Erythroblast (primary cell): ENCODE results near the gene PLCL1.

Experiments
- DNase-seq, 2 experiments: peaks; one replicate each; lab custom pipeline; 2025; lab: John Stamatoyannopoulos, UW
- GATA1 ChIP-seq: IDR thresholded peaks from 2 replicates; pipeline ENCODE4 v1.6.1; 2011; ENCODE audit warnings: low read depth, mild to moderate bottlenecking, control low read depth, low read length, moderate library complexity
- POLR2A ChIP-seq: IDR thresholded peaks from 2 replicates; pipeline ENCODE4 v1.6.1; 2011; ENCODE audit warnings: mild to moderate bottlenecking, low read length

The PLCL1 gene

DNA sequence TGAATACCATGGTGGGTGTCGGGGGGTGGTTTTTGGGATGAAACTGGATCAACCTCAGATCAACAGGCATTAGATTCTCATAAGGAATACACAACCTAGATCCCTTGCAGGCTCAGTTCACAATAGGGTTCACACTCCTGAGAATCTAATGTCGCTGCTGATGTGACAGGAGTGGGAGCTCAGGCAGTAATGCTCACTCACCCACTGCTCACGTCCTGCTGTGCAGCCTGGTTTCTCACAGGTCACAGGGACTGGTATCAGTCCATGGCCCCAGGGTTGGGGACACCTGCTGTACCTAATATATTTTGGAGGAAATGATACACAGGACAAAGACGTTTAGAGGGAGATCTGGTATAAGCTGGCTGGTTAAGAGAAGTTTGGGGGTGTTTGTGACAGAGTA is 338.8 kb downstream of the PLCL1 start:
- no peak for DNase-seq
- TF ChIP-seq GATA1 = no peak
- no peak for TF ChIP-seq POLR2A

DNA sequence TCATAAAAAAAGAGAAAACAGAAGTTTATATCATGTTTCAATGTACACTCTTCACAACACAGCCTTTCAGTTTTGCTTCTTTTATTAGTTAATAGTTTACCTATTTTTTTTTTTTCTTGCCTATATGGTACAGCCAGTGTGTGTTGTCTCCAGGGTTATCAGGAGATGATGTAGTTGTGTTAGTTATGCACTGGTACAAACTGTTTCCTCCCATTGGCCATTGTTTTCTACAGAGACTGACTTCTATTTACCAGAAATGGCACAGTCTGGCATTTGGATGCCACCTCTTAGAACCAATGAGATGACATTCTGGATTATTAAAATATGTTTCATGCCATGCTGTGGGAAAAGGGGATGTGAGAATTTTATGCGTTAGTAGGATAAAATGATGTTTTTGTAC is 339.4 kb downstream of the PLCL1 start:
- no peak for TF ChIP-seq GATA1
- no peak for TF ChIP-seq POLR2A
- no peak for DNase-seq

DNA sequence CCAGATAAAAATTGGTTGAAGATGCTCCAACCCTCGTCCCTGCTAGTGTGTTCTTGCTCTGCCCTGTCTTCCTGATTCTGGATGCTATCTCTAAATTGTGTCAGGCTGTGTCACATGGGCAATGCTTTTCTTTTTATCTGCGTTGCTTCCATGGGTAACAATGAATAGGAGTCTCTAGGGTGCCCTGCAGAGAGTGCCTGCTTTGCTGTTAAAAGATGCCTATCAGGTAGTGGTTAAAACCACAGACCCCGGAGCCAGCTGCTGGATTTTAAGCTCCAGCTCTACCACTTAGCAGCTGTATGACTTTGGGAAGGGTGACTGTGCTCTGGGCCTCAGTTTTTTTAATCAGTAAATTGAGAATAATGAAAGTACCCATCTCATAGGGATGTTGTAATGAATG is 340.3 kb downstream of the PLCL1 start:
- TF ChIP-seq GATA1 = no peak
- no peak for TF ChIP-seq POLR2A
- DNase-seq = peak in 1 of 2 experiments; percentile 4

DNA sequence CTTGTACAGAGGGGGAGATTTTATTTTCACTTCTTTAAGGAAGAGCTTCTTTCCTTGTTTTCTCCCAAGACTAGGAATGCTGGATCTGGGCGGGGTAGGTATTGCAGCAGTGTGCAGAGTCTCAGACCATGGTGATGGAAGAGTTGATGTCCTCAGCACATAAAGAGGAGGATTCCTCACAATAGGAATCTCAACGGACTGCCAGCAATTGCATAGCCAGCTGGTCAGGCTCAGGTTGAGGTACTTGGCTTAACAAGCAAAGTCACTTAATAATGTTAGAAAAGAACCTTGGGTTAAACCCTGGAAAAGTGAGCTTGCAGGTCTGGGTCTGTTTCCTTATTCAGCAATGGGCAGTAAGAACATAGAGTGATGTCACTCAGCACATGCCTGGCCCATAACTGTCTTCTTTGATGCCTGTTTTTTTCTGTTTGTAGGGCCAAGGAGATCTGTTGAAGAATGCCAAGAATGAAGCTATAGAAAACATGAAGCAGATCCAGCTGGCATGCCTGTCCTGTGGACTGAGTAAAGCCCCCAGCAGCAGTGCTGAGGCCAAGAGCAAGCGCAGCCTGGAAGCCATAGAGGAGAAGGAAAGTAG is 342.1 kb downstream of the PLCL1 start:
- TF ChIP-seq POLR2A (no peak), GATA1 (no peak)
- no peak for DNase-seq

DNA sequence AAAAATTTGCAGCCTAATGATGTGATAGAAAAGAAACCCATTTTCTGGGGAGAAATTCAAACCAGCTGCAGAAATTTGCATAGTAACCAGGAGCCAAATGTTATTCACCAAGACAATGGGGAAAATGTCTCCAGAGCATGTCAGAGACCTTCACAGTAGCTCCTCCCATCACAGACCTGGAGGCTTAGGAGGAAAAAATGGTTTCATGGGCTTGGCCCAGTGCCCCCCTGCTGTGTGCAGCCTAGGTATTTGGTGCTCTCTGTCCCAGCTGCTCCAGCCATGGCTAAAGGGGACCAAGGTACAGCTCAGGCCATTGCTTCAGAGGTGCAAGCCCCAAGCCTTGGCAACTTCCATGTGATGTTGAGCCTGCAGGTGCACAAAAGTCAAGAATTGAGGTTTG is 352.9 kb downstream of the PLCL1 start:
- no peak for DNase-seq
- TF ChIP-seq GATA1 (no peak), POLR2A (no peak)

DNA sequence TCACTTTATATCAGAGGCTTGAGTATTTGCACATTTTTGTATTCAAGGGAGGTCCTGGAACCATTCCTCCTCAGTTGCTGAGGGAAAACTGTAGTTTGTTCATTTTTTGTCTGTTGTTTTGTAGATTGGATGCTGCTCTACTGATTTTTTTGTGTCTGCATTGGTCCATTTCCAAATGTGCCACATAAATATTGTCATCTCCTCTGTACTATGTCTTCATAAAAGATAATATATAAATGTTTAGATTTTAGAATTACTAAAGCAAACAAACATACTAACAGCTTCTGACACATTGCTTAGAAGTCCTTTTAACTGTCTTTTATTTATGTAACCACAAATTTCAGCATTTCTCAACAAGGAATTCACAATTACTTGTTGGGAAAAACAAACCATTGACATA is 356.8 kb downstream of the PLCL1 start:
- TF ChIP-seq GATA1 (no peak), POLR2A (no peak)
- no peak for DNase-seq

DNA sequence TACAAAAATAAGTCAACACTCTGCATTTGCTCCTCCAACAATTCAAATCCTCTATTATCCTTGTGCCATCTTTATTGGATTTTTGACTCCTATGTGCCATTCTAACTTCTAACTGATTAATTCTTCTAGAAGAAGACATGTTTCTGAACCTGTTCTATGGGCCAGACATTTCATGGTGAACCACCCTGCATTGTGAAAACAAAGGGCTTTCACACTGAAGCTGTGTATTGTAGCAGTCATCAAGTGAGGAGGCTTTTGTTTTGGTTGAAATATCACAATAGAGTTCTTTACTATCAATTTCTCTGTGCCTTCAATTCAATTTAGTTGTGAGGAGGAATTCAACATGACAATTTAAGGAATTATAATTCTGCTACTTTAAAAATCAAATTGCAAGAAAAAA is 357.9 kb downstream of the PLCL1 start:
- no peak for TF ChIP-seq GATA1
- no peak for TF ChIP-seq POLR2A
- no peak for DNase-seq

DNA sequence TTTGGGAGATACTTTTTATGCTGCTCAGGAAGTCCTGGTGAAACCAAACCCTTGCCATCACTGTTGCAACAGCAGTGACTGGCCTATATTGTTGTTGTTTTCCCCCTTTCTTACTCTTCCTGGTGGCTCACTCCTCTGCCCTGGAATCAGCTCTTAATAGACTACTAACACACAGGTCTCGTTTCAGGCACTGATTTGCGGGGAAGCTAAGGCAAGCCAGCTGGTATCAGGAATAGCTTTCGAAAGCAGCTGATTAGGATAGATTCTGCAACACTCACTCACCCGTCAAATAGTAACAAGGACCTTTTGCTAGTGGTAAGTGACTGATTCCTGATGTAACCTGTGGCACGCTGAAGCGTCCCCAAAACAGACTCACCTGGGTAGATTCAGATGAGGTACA is 360.4 kb downstream of the PLCL1 start:
- DNase-seq = no peak
- TF ChIP-seq POLR2A (no peak), GATA1 (no peak)

DNA sequence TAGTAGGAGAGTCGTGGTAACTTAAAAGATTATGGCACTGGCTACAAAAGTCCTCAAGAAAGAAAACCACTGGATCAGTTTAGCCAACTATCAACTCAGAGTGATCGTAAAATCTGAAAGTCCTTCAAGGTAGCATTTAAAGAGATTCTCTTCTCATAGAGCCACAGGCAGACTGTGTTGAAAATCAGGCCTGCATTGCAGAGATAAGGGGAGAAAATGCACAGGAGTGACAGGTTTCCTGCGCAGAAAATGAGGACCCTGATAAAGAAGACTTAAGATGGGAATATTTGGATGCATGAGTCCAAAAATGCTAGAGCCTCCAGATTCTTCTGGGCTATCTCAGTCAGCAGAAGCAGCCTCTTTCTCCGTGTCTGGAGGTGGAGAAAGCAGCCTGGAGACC is 360.9 kb downstream of the PLCL1 start:
- TF ChIP-seq GATA1 = no peak
- no peak for TF ChIP-seq POLR2A
- no peak for DNase-seq

DNA sequence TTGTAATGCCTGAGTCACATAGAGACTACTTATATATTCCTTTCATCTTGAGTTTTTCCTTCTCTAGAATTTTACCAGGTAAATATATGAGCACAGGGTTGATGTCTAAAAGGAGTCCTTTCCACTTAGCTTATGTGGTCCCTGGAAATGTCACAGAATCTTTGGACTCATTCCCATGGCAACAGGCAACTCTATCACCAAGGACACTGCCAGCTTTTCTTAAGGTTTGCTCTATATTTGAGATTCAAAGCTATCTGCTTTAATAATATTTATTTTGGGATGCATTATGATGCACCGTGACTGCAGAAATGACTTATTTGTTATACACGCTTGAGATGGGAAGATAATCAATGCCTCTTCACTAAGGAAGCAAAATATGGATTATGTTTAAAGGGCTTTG is 363.0 kb downstream of the PLCL1 start:
- TF ChIP-seq GATA1 (no peak), POLR2A (no peak)
- DNase-seq = no peak

DNA sequence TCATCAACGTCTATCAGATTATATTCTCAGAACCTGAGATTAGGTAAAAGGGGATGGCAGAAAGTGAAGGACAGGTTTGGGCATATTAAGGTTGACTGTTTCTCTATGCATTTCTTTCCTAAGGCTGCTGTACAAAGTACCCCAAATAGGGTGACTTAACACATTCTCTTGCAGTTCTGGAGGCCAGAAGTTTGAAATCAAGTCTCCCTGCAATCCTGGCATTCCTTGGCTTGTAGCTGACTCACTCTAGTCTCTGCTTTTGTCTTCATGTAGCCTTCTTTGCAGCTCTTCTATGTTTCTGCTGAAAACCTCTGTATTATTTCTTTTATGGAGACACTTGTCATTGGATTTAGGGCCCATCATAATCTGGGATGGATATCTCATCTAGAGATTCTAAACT is 364.3 kb downstream of the PLCL1 start:
- DNase-seq = no peak
- TF ChIP-seq POLR2A (no peak), GATA1 (no peak)

DNA sequence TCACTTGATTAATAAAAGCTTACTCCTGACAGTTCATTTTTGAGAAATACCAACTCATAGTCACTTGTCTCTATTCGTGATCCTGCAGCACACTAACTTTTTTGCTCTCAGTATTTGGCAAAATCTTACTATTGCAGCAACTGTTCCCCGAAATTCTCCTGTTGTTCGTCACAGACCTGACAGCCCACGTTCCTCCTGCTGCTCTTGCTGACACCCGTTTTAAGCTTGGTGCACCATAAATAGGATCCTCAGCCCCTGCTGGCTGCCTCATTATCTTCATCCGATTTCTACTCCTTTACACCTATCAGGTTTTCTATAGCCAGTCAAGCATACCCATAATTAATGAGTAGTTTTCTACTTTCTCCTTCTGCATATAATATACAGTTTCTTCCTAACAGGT is 368.8 kb downstream of the PLCL1 start:
- no peak for DNase-seq
- TF ChIP-seq POLR2A = no peak
- no peak for TF ChIP-seq GATA1

DNA sequence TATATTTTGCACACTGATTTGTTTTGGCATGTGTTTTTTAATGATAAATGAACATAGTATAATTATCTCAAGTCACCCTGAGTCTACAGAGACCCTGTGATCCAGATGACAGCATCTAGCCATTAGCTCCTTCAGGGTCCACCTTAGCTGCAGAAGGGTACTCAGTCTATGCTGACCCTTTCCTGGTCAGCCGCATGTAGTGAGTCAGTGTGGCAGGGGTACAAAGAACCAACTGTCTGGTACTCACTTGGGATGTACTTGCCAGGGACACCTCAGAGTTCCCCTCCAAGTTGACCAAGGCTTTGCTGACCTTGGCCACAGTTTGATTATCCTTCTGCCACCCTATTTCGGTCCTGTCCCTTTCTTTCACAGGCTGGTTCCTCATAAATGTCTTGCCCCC is 369.5 kb downstream of the PLCL1 start:
- DNase-seq = no peak
- TF ChIP-seq POLR2A (no peak), GATA1 (no peak)

DNA sequence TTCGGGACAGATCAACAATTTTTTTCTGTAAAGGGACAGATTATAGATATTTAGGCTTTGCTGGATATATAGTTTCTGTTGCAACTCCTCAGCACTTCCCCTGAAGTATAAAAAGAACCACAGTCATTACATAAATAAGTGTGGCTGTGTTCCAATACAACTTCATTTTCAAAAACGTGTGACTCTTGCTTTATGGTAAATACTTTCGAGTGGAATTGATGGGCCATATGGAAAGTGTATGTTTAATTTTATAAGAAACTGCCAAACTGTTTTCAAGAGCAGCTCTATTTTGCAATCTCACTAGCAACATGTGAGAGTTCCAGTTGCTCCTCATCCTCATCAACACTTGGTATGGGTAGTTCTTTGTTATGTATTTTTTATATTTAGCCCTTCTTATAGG is 370.9 kb downstream of the PLCL1 start:
- no peak for TF ChIP-seq GATA1
- TF ChIP-seq POLR2A = no peak

DNA sequence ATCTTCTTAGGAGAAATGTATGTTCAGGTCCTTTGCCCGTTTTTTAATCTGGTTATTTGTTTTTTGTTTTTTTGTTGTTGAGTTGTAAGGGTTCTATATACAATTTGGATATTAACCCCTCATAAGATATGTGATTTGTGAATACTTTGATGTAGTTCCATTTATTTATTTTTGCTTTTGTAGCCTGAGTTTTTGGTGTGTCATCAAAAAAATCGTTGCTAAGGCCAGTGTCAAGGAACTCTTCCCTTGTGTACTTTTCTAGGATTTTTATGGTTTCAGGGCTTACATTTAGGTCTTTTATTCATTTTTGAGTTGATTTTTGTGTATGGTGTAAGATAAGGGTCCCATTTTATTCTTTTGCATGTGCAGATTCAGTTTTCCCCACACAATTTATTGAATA is 372.6 kb downstream of the PLCL1 start:
- TF ChIP-seq POLR2A (no peak), GATA1 (no peak)
- no peak for DNase-seq

More for the DNA sequence above, 370.9 kb downstream of the PLCL1 start:
- no peak for DNase-seq

DNA sequence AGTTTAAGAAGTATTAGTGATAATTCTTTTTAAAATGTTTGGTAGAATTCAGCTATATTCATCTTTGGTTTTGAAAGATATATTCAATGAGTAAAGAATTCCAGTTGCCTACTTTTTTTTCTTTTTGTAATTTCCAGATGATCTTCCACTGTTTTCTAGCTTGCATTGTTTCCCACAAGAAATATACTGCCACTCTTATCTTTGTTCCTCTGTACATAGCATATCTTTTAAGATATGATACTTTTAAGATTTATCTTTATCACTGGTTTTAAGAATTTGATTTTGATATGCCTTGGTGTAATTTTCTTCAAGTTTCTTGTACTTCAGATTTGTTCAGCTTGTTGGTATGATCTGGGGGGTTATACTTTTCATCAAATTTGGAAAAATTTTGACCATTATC is 374.4 kb downstream of the PLCL1 start:
- no peak for TF ChIP-seq GATA1
- TF ChIP-seq POLR2A = no peak

More for the DNA sequence above, 374.4 kb downstream of the PLCL1 start:
- DNase-seq = no peak
